HepG2 (cell line): ENCODE measurements around the gene ARHGEF40. TPM values are rescaled to one million over a fixed set of nuclear protein-coding genes. Genes with fewer than 3 reads are reported as not detected.

ENCODE experiments used
- ARID5B ChIP-seq: IDR thresholded peaks from 2 replicates; pipeline ENCODE4 v1.4.0; 2020; ENCODE audit warnings: mild to moderate bottlenecking, missing genetic modification reagents
- ASH2L ChIP-seq: fragments of 300-600, 200-600 bp; sonication (generic); IDR thresholded peaks from 2 replicates; pipeline ENCODE4 v1.7.0; 2017; ENCODE audit warnings: low read depth, mild to moderate bottlenecking, moderate library complexity, mixed read lengths, low read length; ENCODE audit not compliant: insufficient read length
- EP300 ChIP-seq, 3 experiments: sonication (generic) in 1 of 3; formaldehyde crosslinking in 1 of 3; IDR thresholded peaks; 2 replicates each; pipeline versions ENCODE4 v1.5.1 to v1.6.1; 2011 to 2020; ENCODE audit warnings: low read depth in 2 of 3, low read length in 2 of 3, borderline replicate concordance in 1 of 3, improper control_type of control experiment in 1 of 3, mild to moderate bottlenecking in 1 of 3, missing genetic modification reagents in 1 of 3, moderate library complexity in 1 of 3
- FOXP4 ChIP-seq: sonication (generic); formaldehyde crosslinking; IDR thresholded peaks from 2 replicates; pipeline ENCODE4 v1.4.0; 2020; ENCODE audit warnings: missing genetic modification reagents
- HNF1A ChIP-seq, 2 experiments: sonication (generic) in 1 of 2; formaldehyde crosslinking in 1 of 2; IDR thresholded peaks; 2 replicates each; pipeline versions ENCODE4 v1.4.0 to v1.6.1; 2016 to 2020; ENCODE audit warnings: borderline replicate concordance in 1 of 2, low read depth in 1 of 2, mild to moderate bottlenecking in 1 of 2, missing genetic modification reagents in 1 of 2
- MED1 ChIP-seq: sonication (generic); formaldehyde crosslinking; IDR thresholded peaks from 2 replicates; pipeline ENCODE4 v1.4.0; 2020; ENCODE audit warnings: missing genetic modification reagents
- MLX ChIP-seq: IDR thresholded peaks from 2 replicates; pipeline ENCODE4 v1.6.1; 2016
- PAXIP1 ChIP-seq: sonication (generic); formaldehyde crosslinking; conservative IDR thresholded peaks from 2 replicates; pipeline ENCODE4 v1.4.0; 2020; ENCODE audit warnings: mild to moderate bottlenecking, missing genetic modification reagents, moderate library complexity
- RXRA ChIP-seq: sonication (generic); formaldehyde crosslinking; IDR thresholded peaks from 2 replicates; pipeline ENCODE4 v1.5.1; 2020; ENCODE audit warnings: missing genetic modification reagents
- SMAD3 ChIP-seq: sonication (generic); formaldehyde crosslinking; IDR thresholded peaks from 2 replicates; pipeline ENCODE4 v1.4.0; 2020; ENCODE audit warnings: missing genetic modification reagents
- SP5 ChIP-seq: IDR thresholded peaks from 2 replicates; pipeline ENCODE4 v1.6.1; 2016; ENCODE audit warnings: low read depth, borderline replicate concordance
- ZBTB20 ChIP-seq: sonication (generic); formaldehyde crosslinking; IDR thresholded peaks from 2 replicates; pipeline ENCODE4 v1.8.1; 2023; ENCODE audit warnings: missing genetic modification reagents, low read depth, mild to moderate bottlenecking, borderline replicate concordance
- ZNF562 ChIP-seq: sonication (generic); formaldehyde crosslinking; IDR thresholded peaks from 2 replicates; pipeline ENCODE4 v1.8.0; 2022; ENCODE audit warnings: missing genetic modification reagents, borderline replicate concordance
- polyA plus RNA-seq, 8 experiments: library from polyadenylated mRNA; depleted of rRNA in 3 of 8; stranded (reverse) in 7 of 8; unstranded in 1 of 8; fragments of >200 nt; fragmentation: Illumina TruSeq in 4 of 8; extraction: Trizol in 4 of 8; gene quantifications; 2 replicates each; pipeline versions ENCODE4 v1.2.1 to v1.2.3, GENCODE V29; 2011 to 2016; ENCODE audit warnings: low read depth in 4 of 8, missing spikeins in 1 of 8, mixed read lengths in 1 of 8; ENCODE audit not compliant: insufficient read depth in 1 of 8
- total RNA-seq, 5 experiments: library from RNA; depleted of rRNA; stranded (reverse); fragments of >200 nt; fragmentation: Illumina TruSeq; extraction: Trizol; gene quantifications; 2 replicates each; pipeline ENCODE4 v1.2.3, GENCODE V29; 2016; ENCODE audit warnings: low read depth in 1 of 5

Gene ARHGEF40
- total and polyA plus RNA-seq, 2 of the 13 experiments (the other 11 are each of a cell fraction or from before 2014, with no cell fraction given) = 28.1 to 78.1 TPM

GRCh38 chr14:21048638-21049037 lies 21.5 kb upstream of the ARHGEF40 start (continued):
- TF ChIP-seq FOXP4 (peak; percentile 81), ZNF562 (CRISPR knock-in tag) (no peak), EP300 (IDR thresholded peaks at IDR 0.05; ENCODE audit: low read depth in 2 of 2, low read length in 2 of 2) (peak in 1 of 2 experiments; percentile 81; a peak in 2 of 4 replicates), EP300 (CRISPR knock-in tag; IDR thresholded peaks at IDR 0.05; ENCODE audit: borderline replicate concordance) (peak; percentile 71; the same call in 1 of the 2 replicates), ZBTB20 (CRISPR knock-in tag) (0 out of 2 replicates have a peak, but pooled peaks have one; percentile 34), ARID5B (CRISPR knock-in tag) (peak; percentile 79), HNF1A (IDR thresholded peaks at IDR 0.05; ENCODE audit: low read depth) (no peak), HNF1A (CRISPR knock-in tag; IDR thresholded peaks at IDR 0.05; ENCODE audit: borderline replicate concordance) (no peak), PAXIP1 (CRISPR knock-in tag) (peak; percentile 56), RXRA (CRISPR knock-in tag) (peak; percentile 44; the same call in 1 of the 2 replicates), MED1 (CRISPR knock-in tag) (peak; percentile 81), ASH2L (peak; percentile 34), SP5 (peak; percentile 83), MLX (CRISPR knock-in tag) (peak; percentile 39; the same call in 1 of the 2 replicates), SMAD3 (CRISPR knock-in tag) (0 out of 2 replicates have a peak, but pooled peaks have one; percentile 42)
